PC-3 (cell line): ENCODE data around the gene TSTD2. TPM values are rescaled to one million over a fixed set of nuclear protein-coding genes. Genes with fewer than 3 reads are reported as not detected.

Experiments
- ATAC-seq: fragments of 200-7000 bp; cut with Tn5 transposase; 2 replicates; pipeline ENCODE4 v1.9.1; 2020; ENCODE audit warnings: mild to moderate bottlenecking, moderate library complexity
- BruUV-seq: library from RNA; stranded (reverse); fragments of 400-500 nt; replicated peaks from 2 replicates; lab custom pipeline; 2021; lab: Mats Ljungman, UMichigan
- CTCF ChIA-PET: fragments of 300-600 bp; sonication (Branson Sonifier 250); formaldehyde crosslinking; loops from one replicate; lab custom pipeline; 2022; ENCODE audit warnings: antibody characterized with exemption; lab: Charles Lee
- POLR2A ChIA-PET: fragments of 300-600 bp; sonication (Branson Sonifier 250); formaldehyde crosslinking; loops from one replicate; lab custom pipeline; 2022; ENCODE audit warnings: antibody characterized with exemption; ENCODE audit not compliant: unreplicated experiment; lab: Charles Lee
- DNase-seq: peaks from one replicate; pipeline ENCODE4 v3.0.0-alpha.2; 2015
- H2AFZ ChIP-seq: fragments of 300-600 bp; sonication (generic); 2 replicates; pipeline ENCODE4 v1.6.0; 2016; ENCODE audit warnings: antibody characterized with exemption, low read length
- H3F3A ChIP-seq: fragments of 300-600 bp; sonication (generic); one replicate; pipeline ENCODE4 v1.6.0; 2017; ENCODE audit warnings: antibody characterized with exemption, low read length, control low read depth, mild to moderate bottlenecking; ENCODE audit not compliant: unreplicated experiment
- H3K27ac ChIP-seq: fragments of 300-600 bp; sonication (generic); 2 replicates; pipeline ENCODE4 v1.5.1; 2016; ENCODE audit warnings: mild to moderate bottlenecking, low read length
- H3K27me3 ChIP-seq: fragments of 300-600 bp; sonication (generic); 2 replicates; pipeline ENCODE4 v1.6.1; 2016; ENCODE audit warnings: low read length, mixed read lengths
- H3K36me3 ChIP-seq: fragments of 300-600 bp; sonication (generic); 2 replicates; pipeline ENCODE4 v1.6.1; 2016; ENCODE audit warnings: low read depth, mixed run types, low read length, mixed read lengths
- H3K4me1 ChIP-seq: fragments of 300-600 bp; sonication (generic); 2 replicates; pipeline ENCODE4 v1.5.1; 2016; ENCODE audit warnings: low read length; ENCODE audit not compliant: insufficient read depth
- H3K4me2 ChIP-seq: fragments of 300-600 bp; sonication (generic); 2 replicates; pipeline ENCODE4 v1.6.0; 2016; ENCODE audit warnings: low read length
- H3K4me3 ChIP-seq: fragments of 300-600 bp; sonication (generic); 2 replicates; pipeline ENCODE4 v1.5.1; 2016; ENCODE audit warnings: mild to moderate bottlenecking, low read length, mixed read lengths
- H3K79me2 ChIP-seq: fragments of 300-600 bp; sonication (generic); 2 replicates; pipeline ENCODE4 v1.6.1; 2017; ENCODE audit warnings: low read length, mixed read lengths
- H3K9ac ChIP-seq: fragments of 300-600 bp; sonication (generic); 2 replicates; pipeline ENCODE4 v1.6.0; 2016; ENCODE audit warnings: mild to moderate bottlenecking, low read length
- H3K9me2 ChIP-seq: fragments of 300-600 bp; sonication (generic); replicated peaks from 2 replicates; pipeline ENCODE4 v1.6.1; 2016; ENCODE audit warnings: mixed run types, low read length, mixed read lengths
- H3K9me3 ChIP-seq: fragments of 300-600 bp; sonication (generic); 2 replicates; pipeline ENCODE4 v1.6.1; 2016; ENCODE audit warnings: low read length, mixed read lengths
- H4K20me1 ChIP-seq: fragments of 300-600 bp; sonication (generic); 2 replicates; pipeline ENCODE4 v1.6.1; 2016; ENCODE audit warnings: low read length, mixed read lengths
- EZH2 ChIP-seq: fragments of 300-600 bp; sonication (generic); IDR thresholded peaks from one replicate; pipeline ENCODE4 v1.6.1; 2017; ENCODE audit warnings: antibody characterized with exemption, mild to moderate bottlenecking, low read length; ENCODE audit not compliant: unreplicated experiment
- EZH2phosphoT487 ChIP-seq: fragments of 300-600 bp; sonication (generic); IDR thresholded peaks from 2 replicates; pipeline ENCODE4 v1.6.1; 2018; ENCODE audit warnings: mild to moderate bottlenecking, antibody characterized with exemption, low read length, borderline replicate concordance
- intact Hi-C: fragments of 100-400 bp; cut with micrococcal nuclease; formaldehyde crosslinking; loops from 2 replicates; pipeline ENCODE4 v1.9.0; 2023
- total RNA-seq: library from RNA; depleted of rRNA; stranded (reverse); fragments of >200 nt; gene quantifications from 2 replicates; pipeline ENCODE4 v1.2.3, GENCODE V29; 2014
- TF ChIP-seq, protein P1 (sequence below): fragments of 300-600 bp; sonication (generic); conservative IDR thresholded peaks from 2 replicates; pipeline ENCODE4 v1.5.1; 2017; ENCODE audit warnings: antibody characterized with exemption, low read depth, mild to moderate bottlenecking, low read length

Gene TSTD2
- total RNA-seq, 1 experiment from 2014 or later = 11.2 TPM

DNA sequence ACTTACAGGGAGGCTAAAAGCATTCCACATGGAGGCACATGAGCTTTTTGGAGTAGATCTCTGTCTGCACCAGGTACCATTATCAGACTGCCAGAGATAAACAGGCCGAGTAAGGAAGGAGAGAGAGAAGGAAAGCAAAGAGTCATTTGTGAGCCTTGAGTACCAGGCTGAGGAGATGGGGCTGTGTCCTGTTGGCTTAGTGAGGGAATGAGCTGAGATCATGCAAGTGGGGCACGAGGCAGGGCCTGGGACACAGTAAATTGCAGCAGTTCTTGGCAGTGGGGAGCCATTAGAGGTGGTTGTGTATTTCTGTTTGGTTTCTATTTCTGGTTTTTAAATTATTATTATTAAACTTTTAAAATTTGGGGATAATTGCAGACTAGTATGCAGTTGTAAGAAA lies 53.3 kb downstream of the TSTD2 start:
- no peaks in the 10 kb centered on the region for H3K4me1 ChIP-seq

DNA sequence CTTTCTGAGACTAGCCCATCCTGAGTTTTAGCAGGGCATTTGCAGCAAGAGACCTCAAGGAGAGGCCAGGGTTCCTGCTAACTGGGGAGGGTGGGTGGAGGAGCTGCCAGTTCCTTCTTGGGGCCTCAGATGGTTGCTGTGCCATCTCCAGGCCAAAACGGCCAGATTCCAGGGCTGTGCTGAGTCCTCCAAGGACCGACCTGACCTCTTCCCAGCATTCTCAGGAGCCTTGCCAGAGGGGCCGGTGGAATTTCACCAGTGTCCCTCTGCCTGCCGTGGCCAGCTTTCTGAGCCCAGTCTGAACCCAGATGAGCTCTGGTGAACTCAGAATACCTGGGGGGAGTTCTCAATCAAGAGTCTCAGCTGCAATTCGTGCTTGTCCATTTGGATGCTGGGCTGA lies 54.3 kb downstream of the TSTD2 start:
- no peaks in the 10 kb centered on the region for H3K9me3 ChIP-seq
- ChIA-PET POLR2A (no interaction called here), CTCF (no interaction called here)
- H3K4me1 ChIP-seq = no peaks in the 10 kb centered on the region
- DNase-seq (no peak), ATAC-seq (no peak)
- H4K20me1 ChIP-seq = no peaks in the 10 kb centered on the region
- no peak overlapping the region for H3K4me2 ChIP-seq
- H3K36me3 ChIP-seq = no peaks in the 10 kb centered on the region
- no peak for TF ChIP-seq EZH2phosphoT487
- no peak for TF ChIP-seq EZH2
- no peaks in the 10 kb centered on the region for H3K79me2 ChIP-seq
- H3K4me3 ChIP-seq = no peak overlapping the region
- no peaks in the 10 kb centered on the region for H3F3A ChIP-seq
- no peak overlapping the region for H2AFZ ChIP-seq
- no peaks in the 10 kb centered on the region for H3K27me3 ChIP-seq
- no peak overlapping the region for H3K27ac ChIP-seq
- H3K9me2 ChIP-seq = no peaks in the 10 kb centered on the region
- intact Hi-C loops = no loop called here
- no TSS peak for BruUV-seq
- H3K9ac ChIP-seq = no peak overlapping the region

More for the DNA sequence above, 53.3 kb downstream of the TSTD2 start:
- H3K36me3 ChIP-seq = no peaks in the 10 kb centered on the region
- H3F3A ChIP-seq = no peaks in the 10 kb centered on the region
- no peaks in the 10 kb centered on the region for H3K27me3 ChIP-seq
- H3K9me2 ChIP-seq = no peaks in the 10 kb centered on the region
- H3K4me2 ChIP-seq = no peak overlapping the region
- H4K20me1 ChIP-seq = no peaks in the 10 kb centered on the region
- no peak for DNase-seq
- H3K9me3 ChIP-seq = no peaks in the 10 kb centered on the region
- no peak overlapping the region for H3K9ac ChIP-seq
- ATAC-seq = no peak
- no TSS peak for BruUV-seq
- H2AFZ ChIP-seq = no peak overlapping the region
- H3K79me2 ChIP-seq = no peaks in the 10 kb centered on the region
- intact Hi-C loops = no loop called here
- no peak overlapping the region for H3K4me3 ChIP-seq
- ChIA-PET POLR2A (no interaction called here), CTCF (no interaction called here)
- no peak overlapping the region for H3K27ac ChIP-seq
- TF ChIP-seq, protein P1, sequence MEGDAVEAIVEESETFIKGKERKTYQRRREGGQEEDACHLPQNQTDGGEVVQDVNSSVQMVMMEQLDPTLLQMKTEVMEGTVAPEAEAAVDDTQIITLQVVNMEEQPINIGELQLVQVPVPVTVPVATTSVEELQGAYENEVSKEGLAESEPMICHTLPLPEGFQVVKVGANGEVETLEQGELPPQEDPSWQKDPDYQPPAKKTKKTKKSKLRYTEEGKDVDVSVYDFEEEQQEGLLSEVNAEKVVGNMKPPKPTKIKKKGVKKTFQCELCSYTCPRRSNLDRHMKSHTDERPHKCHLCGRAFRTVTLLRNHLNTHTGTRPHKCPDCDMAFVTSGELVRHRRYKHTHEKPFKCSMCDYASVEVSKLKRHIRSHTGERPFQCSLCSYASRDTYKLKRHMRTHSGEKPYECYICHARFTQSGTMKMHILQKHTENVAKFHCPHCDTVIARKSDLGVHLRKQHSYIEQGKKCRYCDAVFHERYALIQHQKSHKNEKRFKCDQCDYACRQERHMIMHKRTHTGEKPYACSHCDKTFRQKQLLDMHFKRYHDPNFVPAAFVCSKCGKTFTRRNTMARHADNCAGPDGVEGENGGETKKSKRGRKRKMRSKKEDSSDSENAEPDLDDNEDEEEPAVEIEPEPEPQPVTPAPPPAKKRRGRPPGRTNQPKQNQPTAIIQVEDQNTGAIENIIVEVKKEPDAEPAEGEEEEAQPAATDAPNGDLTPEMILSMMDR = no peak
- TF ChIP-seq EZH2phosphoT487 (no peak), EZH2 (no peak)

DNA sequence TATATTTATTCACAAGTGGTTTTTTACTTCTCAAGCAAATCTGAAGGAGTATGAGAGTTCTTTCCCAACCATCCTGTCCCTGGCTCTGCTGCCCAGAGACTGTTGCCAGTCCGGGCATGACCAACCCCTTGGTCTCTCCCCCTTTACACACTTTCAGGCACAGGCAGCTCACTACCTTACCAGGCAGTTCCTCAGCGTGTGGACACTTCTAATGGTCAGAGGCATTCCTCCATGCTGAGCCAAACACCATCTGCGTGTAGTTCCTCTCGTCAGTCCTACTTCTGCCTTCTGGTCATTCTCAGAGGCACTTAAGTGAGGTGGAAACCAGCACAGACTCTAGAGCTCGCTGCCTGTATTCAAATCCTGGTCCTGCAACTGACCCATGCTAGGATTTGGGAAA lies 56.1 kb downstream of the TSTD2 start:
- H3F3A ChIP-seq = no peaks in the 10 kb centered on the region
- POLR2A ChIA-PET = no interaction called here
- no peaks in the 10 kb centered on the region for H4K20me1 ChIP-seq
- DNase-seq (no peak), ATAC-seq (no peak)
- H3K4me1 ChIP-seq = no peaks in the 10 kb centered on the region; the same call in 1 of the 2 replicates
- H3K27me3 ChIP-seq = no peaks in the 10 kb centered on the region
- CTCF ChIA-PET = no interaction called here
- TF ChIP-seq EZH2phosphoT487 = no peak
- no peak for TF ChIP-seq EZH2
- TF ChIP-seq, protein P1 = no peak
- H3K36me3 ChIP-seq = no peaks in the 10 kb centered on the region
- no peaks in the 10 kb centered on the region for H3K79me2 ChIP-seq
- no peak overlapping the region for H3K4me2 ChIP-seq
- H3K27ac ChIP-seq = no peak overlapping the region
- H3K9me2 ChIP-seq = no peaks in the 10 kb centered on the region
- no peak overlapping the region for H3K9ac ChIP-seq
- no peak overlapping the region for H3K4me3 ChIP-seq
- intact Hi-C loops = no loop called here
- no TSS peak for BruUV-seq
- no peaks in the 10 kb centered on the region for H3K9me3 ChIP-seq
- H2AFZ ChIP-seq = no peak overlapping the region
